Tibial nerve (tissue), 4 donors: ENCODE data around the gene RTL1. TPM values are rescaled to one million over a fixed set of nuclear protein-coding genes. Genes with fewer than 3 reads are reported as not detected.
A peak's percentile ranks its signal among the peaks of the same experiment; 100 is the strongest.

ENCODE experiments used
- DNase-seq, 2 donors: peaks; one replicate each; pipeline ENCODE4 v3.0.0-alpha.2; 2019; ENCODE audit warnings: low spot score in 2 of 2
- H3K27ac ChIP-seq, 4 donors: fragments of 200-600 bp; sonication (generic) in 3 of 4; one replicate each; pipeline ENCODE4 v1.5.1; 2017 to 2019; ENCODE audit warnings: mild to moderate bottlenecking in 1 of 4
- H3K27me3 ChIP-seq, 2 donors: fragments of 200-600 bp; sonication (generic) in 1 of 2; one replicate each; pipeline versions ENCODE4 v1.5.1 to v1.6.0; 2017 to 2019
- H3K36me3 ChIP-seq, 3 donors: fragments of 200-600 bp; sonication (generic); one replicate each; pipeline ENCODE4 v1.5.1; 2018 to 2019
- H3K4me1 ChIP-seq, 4 donors: fragments of 200-600 bp; sonication (generic) in 3 of 4; one replicate each; pipeline ENCODE4 v1.5.1; 2017 to 2019
- H3K4me3 ChIP-seq, 4 donors: fragments of 200-600 bp; sonication (generic) in 3 of 4; one replicate each; pipeline ENCODE4 v1.5.1; 2017 to 2019; ENCODE audit warnings: mild to moderate bottlenecking in 1 of 4, moderate library complexity in 1 of 4
- H3K9me3 ChIP-seq, 4 donors: fragments of 200-600 bp; sonication (generic) in 3 of 4; one replicate each; pipeline ENCODE4 v1.5.1; 2017 to 2019
- EP300 ChIP-seq, 2 donors: sonication (generic); formaldehyde crosslinking; IDR thresholded peaks; one replicate each; pipeline ENCODE4 v1.6.1; 2017; ENCODE audit warnings: antibody characterized with exemption in 2 of 2, mild to moderate bottlenecking in 1 of 2
- POLR2A ChIP-seq, 2 donors: fragments of 450-650 bp; IDR thresholded peaks; one replicate each; pipeline ENCODE4 v1.6.1; 2017; ENCODE audit warnings: antibody characterized with exemption in 2 of 2, mild to moderate bottlenecking in 2 of 2, moderate library complexity in 2 of 2
- WGBS, 2 donors: methylation state at CpG; one replicate each; pipeline ENCODE4 v1.1.5; 2018; 5-methylcytosine and 5-hydroxymethylcytosine counted together
- total RNA-seq, 4 donors: library from RNA; depleted of rRNA; stranded (reverse); fragments of >200 nt; gene quantifications; one replicate each; pipeline ENCODE4 v1.1.0, GENCODE V29; 2016
- TF ChIP-seq, protein P1 (sequence below), 5 experiments: fragments of 200-600 bp in 3 of 5; fragments of 450-650 bp in 2 of 5; sonication (generic) in 3 of 5; IDR thresholded peaks; one replicate each; pipeline ENCODE4 v1.5.1; 2016 to 2019; ENCODE audit warnings: antibody characterized with exemption in 5 of 5, mild to moderate bottlenecking in 3 of 5, moderate library complexity in 2 of 5

RTL1 gene
- total RNA-seq, 4 donors from 2014 or later: not detected

GRCh38 chr14:100851946-100852620 is 51.4 kb downstream of the RTL1 start:
- H3K4me1 ChIP-seq: peaks cover 0 to 8% (median 0%) of the 10 kb centered on the region in 4 donors
- no peaks in the 10 kb centered on the region for H3K27me3 ChIP-seq
- DNase-seq: no peak
- H3K4me3 ChIP-seq: no peak overlapping the region
- 64 to 65% methylated on average over 14 of the region's 14 CpGs for WGBS, 2 donors
- TF ChIP-seq EP300 (IDR thresholded peaks at IDR 0.05) (no peak), POLR2A (IDR thresholded peaks at IDR 0.05) (no peak)
- TF ChIP-seq, protein P1, sequence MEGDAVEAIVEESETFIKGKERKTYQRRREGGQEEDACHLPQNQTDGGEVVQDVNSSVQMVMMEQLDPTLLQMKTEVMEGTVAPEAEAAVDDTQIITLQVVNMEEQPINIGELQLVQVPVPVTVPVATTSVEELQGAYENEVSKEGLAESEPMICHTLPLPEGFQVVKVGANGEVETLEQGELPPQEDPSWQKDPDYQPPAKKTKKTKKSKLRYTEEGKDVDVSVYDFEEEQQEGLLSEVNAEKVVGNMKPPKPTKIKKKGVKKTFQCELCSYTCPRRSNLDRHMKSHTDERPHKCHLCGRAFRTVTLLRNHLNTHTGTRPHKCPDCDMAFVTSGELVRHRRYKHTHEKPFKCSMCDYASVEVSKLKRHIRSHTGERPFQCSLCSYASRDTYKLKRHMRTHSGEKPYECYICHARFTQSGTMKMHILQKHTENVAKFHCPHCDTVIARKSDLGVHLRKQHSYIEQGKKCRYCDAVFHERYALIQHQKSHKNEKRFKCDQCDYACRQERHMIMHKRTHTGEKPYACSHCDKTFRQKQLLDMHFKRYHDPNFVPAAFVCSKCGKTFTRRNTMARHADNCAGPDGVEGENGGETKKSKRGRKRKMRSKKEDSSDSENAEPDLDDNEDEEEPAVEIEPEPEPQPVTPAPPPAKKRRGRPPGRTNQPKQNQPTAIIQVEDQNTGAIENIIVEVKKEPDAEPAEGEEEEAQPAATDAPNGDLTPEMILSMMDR (IDR thresholded peaks at IDR 0.05): no peak
- H3K9me3 ChIP-seq: no peaks in the 10 kb centered on the region
- no peaks in the 10 kb centered on the region for H3K36me3 ChIP-seq
- no peak overlapping the region for H3K27ac ChIP-seq

DNA sequence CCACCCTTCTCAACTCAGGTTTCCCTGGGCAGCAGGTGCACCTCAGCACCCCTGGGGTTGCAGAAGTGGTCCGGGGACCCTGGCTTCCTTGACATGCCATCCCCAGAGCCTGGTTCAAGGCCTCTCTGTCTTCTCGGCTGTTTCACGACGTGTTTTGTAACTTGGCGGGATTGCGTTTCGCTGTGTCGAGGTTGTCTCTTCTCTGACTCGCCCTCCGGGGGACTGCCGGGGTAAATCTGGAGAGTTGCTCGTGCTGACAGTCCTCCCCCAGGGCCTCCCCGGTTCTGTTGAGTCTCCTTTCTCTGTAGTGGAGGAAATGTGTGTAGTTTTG is 52.0 kb downstream of the RTL1 start:
- Histone ChIP-seq H3K4me3 (no peak overlapping the region), H3K4me1 (peaks cover 0 to 8% (median 0%) of the 10 kb centered on the region in 4 donors), H3K27ac (no peak overlapping the region), H3K27me3 (no peaks in the 10 kb centered on the region), H3K36me3 (no peaks in the 10 kb centered on the region), H3K9me3 (no peaks in the 10 kb centered on the region)
- no peak for TF ChIP-seq POLR2A (IDR thresholded peaks at IDR 0.05)
- TF ChIP-seq EP300 (IDR thresholded peaks at IDR 0.05): no peak
- TF ChIP-seq, protein P1 (IDR thresholded peaks at IDR 0.05): no peak
- 72 to 81% methylated on average over 13 of the region's 13 CpGs for WGBS, 2 donors
- no peak for DNase-seq

DNA sequence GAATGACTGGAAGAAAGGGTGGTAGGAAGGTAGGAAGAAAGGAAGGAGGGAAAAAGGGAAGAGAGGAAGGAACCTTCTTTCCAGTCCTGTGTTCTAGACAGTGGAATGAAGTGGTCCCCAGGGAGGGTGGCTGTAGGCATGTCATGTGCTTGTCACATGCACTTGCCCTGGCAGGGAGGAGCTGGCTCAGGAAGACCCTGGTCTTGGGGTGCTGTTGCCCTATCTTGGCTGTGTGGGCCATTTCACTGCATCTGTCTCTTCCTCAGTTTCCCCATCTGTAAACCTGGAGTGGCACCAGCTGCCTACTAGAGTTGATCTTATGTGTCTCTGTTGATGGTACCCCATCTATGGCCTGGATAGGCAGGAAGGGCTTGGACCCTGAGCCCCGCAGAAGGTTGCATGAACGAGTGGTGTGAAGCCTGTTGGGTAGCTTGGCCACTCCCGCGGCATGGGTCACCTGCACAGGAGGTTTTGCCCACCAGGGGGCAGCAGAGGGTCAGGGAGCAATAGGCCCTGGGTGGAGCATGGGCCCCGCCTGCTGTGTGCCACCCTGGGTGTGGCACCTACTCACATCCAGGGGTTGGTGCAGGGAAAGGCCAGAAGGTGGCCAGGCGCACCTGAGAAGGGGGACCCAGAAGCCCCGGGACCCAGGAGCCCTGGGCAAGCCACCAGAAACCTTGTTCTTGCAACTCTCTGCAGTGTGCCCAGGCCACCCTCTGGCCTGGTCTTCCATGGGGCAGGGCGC is 52.5 kb downstream of the RTL1 start:
- no peaks in the 10 kb centered on the region for H3K9me3 ChIP-seq
- peak; percentile 64 to 79 for DNase-seq
- TF ChIP-seq EP300 (IDR thresholded peaks at IDR 0.05): no peak
- TF ChIP-seq, protein P1 (IDR thresholded peaks at IDR 0.05): peak; percentile 48 to 80 (median 69)

DNA sequence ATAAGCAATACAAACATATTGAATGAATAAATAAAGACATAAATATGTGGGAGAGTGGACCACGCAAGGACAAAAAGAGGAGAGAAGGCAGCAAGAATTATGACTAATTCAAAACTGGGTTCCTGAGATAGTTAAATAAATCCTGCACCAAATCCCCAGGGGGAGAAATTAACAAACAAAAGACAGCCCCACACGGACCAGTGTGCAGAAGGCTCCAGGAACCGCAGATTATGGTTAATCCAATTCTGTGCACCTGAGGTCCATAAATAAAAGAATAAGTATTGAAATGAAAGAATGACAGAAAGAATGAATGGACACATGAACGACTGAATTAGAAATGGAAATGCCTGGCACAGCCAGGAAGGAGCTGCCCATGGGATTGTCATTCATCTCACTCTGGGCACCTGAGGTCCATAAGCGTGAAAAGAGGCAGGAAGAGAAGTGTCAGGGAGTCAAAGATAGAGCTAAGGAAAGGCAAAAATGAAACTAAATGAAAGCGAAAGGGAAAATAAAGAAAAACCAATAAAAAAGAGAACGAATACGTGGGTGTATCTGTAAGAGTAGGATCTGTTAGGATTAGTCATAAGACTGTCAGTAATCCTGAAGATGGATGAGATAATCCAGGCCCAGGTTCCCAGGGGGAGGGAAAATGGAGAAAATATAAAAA is 54.3 kb downstream of the RTL1 start:
- Histone ChIP-seq H3K27me3 (no peaks in the 10 kb centered on the region), H3K4me1 (peaks cover 0 to 15% (median 0%) of the 10 kb centered on the region in 4 donors), H3K9me3 (no peaks in the 10 kb centered on the region), H3K27ac (no peak overlapping the region), H3K36me3 (no peaks in the 10 kb centered on the region), H3K4me3 (no peak overlapping the region)
- TF ChIP-seq, protein P1 (IDR thresholded peaks at IDR 0.05): no peak
- TF ChIP-seq EP300 (IDR thresholded peaks at IDR 0.05): no peak
- no peak for TF ChIP-seq POLR2A (IDR thresholded peaks at IDR 0.05)
- no peak for DNase-seq
- 48 to 49% methylated on average over 8 of the region's 8 CpGs for WGBS, 2 donors

More for the DNA sequence above, 52.5 kb downstream of the RTL1 start:
- peaks cover 0 to 8% (median 0%) of the 10 kb centered on the region in 4 donors for H3K4me1 ChIP-seq
- no peak overlapping the region for H3K4me3 ChIP-seq
- no peak overlapping the region for H3K27ac ChIP-seq
- WGBS, 2 donors: 78 to 87% methylated on average over 6 to 8 of the region's 8 CpGs
- no peaks in the 10 kb centered on the region for H3K27me3 ChIP-seq
- H3K36me3 ChIP-seq: no peaks in the 10 kb centered on the region
